ENCODE results near the gene RPS6KA3. TPM values are rescaled to one million over a fixed set of nuclear protein-coding genes. Genes with fewer than 3 reads are reported as not detected.

RPS6KA3 gene
- polyA plus RNA-seq, 1 of the 3 experiments (the other 2 are of a cell fraction) = 14.3 TPM

- H3K4me2 ChIP-seq = no peak overlapping the region
Observed at GRCh38 chrX:20237864-20238263, 28.8 kb downstream of the RPS6KA3 start.

GRCh38 chrX:20235755-20236154, 31.0 kb downstream of the RPS6KA3 start:
- peaks cover 17% of the 10 kb centered on the region for H3K79me2 ChIP-seq (ENCODE audit: insufficient read depth)
- H3K9me2 ChIP-seq = no peaks in the 10 kb centered on the region
- peaks cover 0 to 44% of the 10 kb centered on the region in 2 experiments for H3K36me3 ChIP-seq (replicated peaks in 1 of 2; ENCODE audit: control insufficient read depth in 1 of 2, insufficient read depth in 2 of 2, low read length in 1 of 2)
- H3K9me3 ChIP-seq = 0 out of 2 replicates have a peak, but pooled peaks cover 6% of the 10 kb centered on the region
- no peak overlapping the region for H3K4me2 ChIP-seq
- H3F3A ChIP-seq (replicated peaks; ENCODE audit: insufficient read depth) = peaks cover 5% of the 10 kb centered on the region
- no peaks in the 10 kb centered on the region for H3K27me3 ChIP-seq (ENCODE audit: insufficient read depth)
- CTCF ChIA-PET = no interaction called here
- TF ChIP-seq TAF1 (IDR thresholded peaks at IDR 0.05; ENCODE audit: borderline replicate concordance, low read depth, low read length) = no peak
- no peaks in the 10 kb centered on the region for H4K20me1 ChIP-seq (ENCODE audit: insufficient read depth)
- H3K9ac ChIP-seq = no peak overlapping the region
- H3K27ac ChIP-seq (ENCODE audit: low read depth in 2 of 2, low read length in 1 of 2) = no peak overlapping the region
- no peaks in the 10 kb centered on the region for H3K4me1 ChIP-seq (ENCODE audit: control insufficient read depth in 1 of 2, insufficient read depth in 2 of 2, low read depth in 1 of 2, low read length in 1 of 2)
- POLR2A ChIA-PET = no interaction called here
- no peak overlapping the region for H3K4me3 ChIP-seq (ENCODE audit: low read depth in 2 of 2, low read length in 1 of 2)
- DNase-seq = no peak
- H2AFZ ChIP-seq (ENCODE audit: low read depth) = no peak overlapping the region

More at GRCh38 chrX:20237864-20238263, 28.8 kb downstream of the RPS6KA3 start:
- Histone ChIP-seq H3K36me3 (replicated peaks in 1 of 2; ENCODE audit: control insufficient read depth in 1 of 2, insufficient read depth in 2 of 2, low read length in 1 of 2) (peaks cover 0 to 43% of the 10 kb centered on the region in 2 experiments), H3K9me3 (0 out of 2 replicates have a peak, but pooled peaks cover 6% of the 10 kb centered on the region), H3K9me2 (no peaks in the 10 kb centered on the region), H3K4me1 (ENCODE audit: control insufficient read depth in 1 of 2, insufficient read depth in 2 of 2, low read depth in 1 of 2, low read length in 1 of 2) (no peaks in the 10 kb centered on the region; a peak in 1 of 4 replicates), H3K9ac (no peak overlapping the region), H4K20me1 (ENCODE audit: insufficient read depth) (no peaks in the 10 kb centered on the region; the same call in 1 of the 2 replicates), H3K27me3 (ENCODE audit: insufficient read depth) (no peaks in the 10 kb centered on the region), H2AFZ (ENCODE audit: low read depth) (no peak overlapping the region), H3K79me2 (ENCODE audit: insufficient read depth) (peaks cover 29% of the 10 kb centered on the region), H3K4me3 (ENCODE audit: low read depth in 2 of 2, low read length in 1 of 2) (no peak overlapping the region), H3F3A (replicated peaks; ENCODE audit: insufficient read depth) (peaks cover 5% of the 10 kb centered on the region), H3K27ac (ENCODE audit: low read depth in 2 of 2, low read length in 1 of 2) (no peak overlapping the region)
- 36% methylated on average over 1 of the region's 1 CpG for WGBS (ENCODE audit: low lambda C conversion rate)
- TF ChIP-seq NRF1 (IDR thresholded peaks at IDR 0.05; ENCODE audit: low read depth, low read length) = no peak
- POLR2A ChIA-PET = no interaction called here
- no peak for DNase-seq
- CTCF ChIA-PET = interaction anchor here (1.1 kb wide), 1 partner anchor 15 kb away, joined by 3 read pairs; no protein-coding TSS in a partner anchor

GRCh38 chrX:20233336-20233735, 33.4 kb downstream of the RPS6KA3 start:
- Histone ChIP-seq H3K9me3 (0 out of 2 replicates have a peak, but pooled peaks cover 6% of the 10 kb centered on the region), H3K79me2 (ENCODE audit: insufficient read depth) (peaks cover 22% of the 10 kb centered on the region; the same call in 1 of the 2 replicates), H3K36me3 (replicated peaks in 1 of 2; ENCODE audit: control insufficient read depth in 1 of 2, insufficient read depth in 2 of 2, low read length in 1 of 2) (peaks cover under 1 to 37% of the 10 kb centered on the region in 2 experiments), H3F3A (replicated peaks; ENCODE audit: insufficient read depth) (peaks cover 1% of the 10 kb centered on the region), H4K20me1 (ENCODE audit: insufficient read depth) (no peaks in the 10 kb centered on the region), H2AFZ (ENCODE audit: low read depth) (no peak overlapping the region), H3K9me2 (no peaks in the 10 kb centered on the region), H3K4me2 (no peak overlapping the region), H3K27me3 (ENCODE audit: insufficient read depth) (no peaks in the 10 kb centered on the region), H3K4me3 (ENCODE audit: low read depth in 2 of 2, low read length in 1 of 2) (no peak overlapping the region), H3K4me1 (ENCODE audit: control insufficient read depth in 1 of 2, insufficient read depth in 2 of 2, low read depth in 1 of 2, low read length in 1 of 2) (no peaks in the 10 kb centered on the region), H3K9ac (no peak overlapping the region), H3K27ac (ENCODE audit: low read depth in 2 of 2, low read length in 1 of 2) (no peak overlapping the region)
- DNase-seq = no peak
- ChIA-PET CTCF (no interaction called here), POLR2A (no interaction called here)
- WGBS (ENCODE audit: low lambda C conversion rate) = 49% methylated on average over 2 of the region's 2 CpGs
- TF ChIP-seq EP300 (IDR thresholded peaks at IDR 0.05; ENCODE audit: borderline replicate concordance in 1 of 2, low read depth in 1 of 2, low read length in 1 of 2) = no peak
- no peak for TF ChIP-seq PBX3 (IDR thresholded peaks at IDR 0.05)
- no peak for TF ChIP-seq SIN3A (IDR thresholded peaks at IDR 0.05; ENCODE audit: borderline replicate concordance, low read depth, low read length)
- TF ChIP-seq NFIC (IDR thresholded peaks at IDR 0.05; ENCODE audit: borderline replicate concordance) = no peak
- TF ChIP-seq YY1 (IDR thresholded peaks at IDR 0.05; ENCODE audit: low read depth) = no peak
- no peak for TF ChIP-seq TEAD4 (IDR thresholded peaks at IDR 0.05; ENCODE audit: borderline replicate concordance, insufficient read depth)
- no peak for TF ChIP-seq FOXM1 (IDR thresholded peaks at IDR 0.05; ENCODE audit: low read depth)
- no peak for TF ChIP-seq RFX5 (IDR thresholded peaks at IDR 0.05; ENCODE audit: low read length)

Data from SK-N-SH (cell line).